Loucy (cell line): Measurements from ENCODE around the gene PSMB5.

Experiments used
- H2AFZ ChIP-seq: fragments of 200-600 bp; sonication (generic); 2 replicates; pipeline ENCODE4 v1.6.0; 2016; ENCODE audit warnings: antibody characterized with exemption, mild to moderate bottlenecking, low read length, moderate library complexity
- H3F3A ChIP-seq: fragments of 200-600 bp; 2 replicates; pipeline ENCODE4 v1.6.0; 2016; ENCODE audit warnings: antibody characterized with exemption, low read depth, mild to moderate bottlenecking
- H3K27me3 ChIP-seq: fragments of 200-600 bp; sonication (generic); 2 replicates; pipeline ENCODE4 v1.6.1; 2014; ENCODE audit warnings: low read length, mild to moderate bottlenecking; ENCODE audit not compliant: insufficient read depth, poor library complexity, severe bottlenecking
- H3K36me3 ChIP-seq: fragments of 200-600 bp; sonication (generic); 2 replicates; pipeline ENCODE4 v1.6.1; 2016; ENCODE audit warnings: low read length; ENCODE audit not compliant: insufficient read depth
- H3K4me1 ChIP-seq: fragments of 200-600 bp; sonication (generic); 2 replicates; pipeline ENCODE4 v1.5.1; 2014; ENCODE audit warnings: low read length, mild to moderate bottlenecking; ENCODE audit not compliant: insufficient read depth, poor library complexity, severe bottlenecking
- H3K4me2 ChIP-seq: fragments of 200-600 bp; sonication (generic); 2 replicates; pipeline ENCODE4 v1.6.0; 2014; ENCODE audit warnings: antibody characterized with exemption, low read length, low read depth, mild to moderate bottlenecking; ENCODE audit not compliant: poor library complexity, severe bottlenecking
- H3K4me3 ChIP-seq: fragments of 200-600 bp; sonication (generic); 2 replicates; pipeline ENCODE4 v1.5.1; 2014; ENCODE audit warnings: low read length, mild to moderate bottlenecking, mixed read lengths; ENCODE audit not compliant: poor library complexity, severe bottlenecking
- H3K79me2 ChIP-seq: fragments of 200-600 bp; sonication (generic); 2 replicates; pipeline ENCODE4 v1.6.1; 2014; ENCODE audit warnings: low read length; ENCODE audit not compliant: insufficient read depth
- H3K9ac ChIP-seq: fragments of 200-600 bp; sonication (generic); 2 replicates; pipeline ENCODE4 v1.6.0; 2014; ENCODE audit warnings: mild to moderate bottlenecking, low read depth, low read length, moderate library complexity; ENCODE audit not compliant: poor library complexity, severe bottlenecking
- H3K9me2 ChIP-seq: fragments of 200-600 bp; sonication (generic); replicated peaks from 2 replicates; pipeline ENCODE4 v1.6.1; 2016; ENCODE audit warnings: low read depth, low read length, mixed read lengths
- H3K9me3 ChIP-seq: fragments of 200-600 bp; sonication (generic); 2 replicates; pipeline ENCODE4 v1.6.1; 2014; ENCODE audit warnings: mild to moderate bottlenecking, antibody characterized with exemption, low read length, low read depth; ENCODE audit not compliant: insufficient read depth
- H4K20me1 ChIP-seq: fragments of 200-600 bp; sonication (generic); 2 replicates; pipeline ENCODE4 v1.6.0; 2014; ENCODE audit warnings: antibody characterized with exemption, low read length, mild to moderate bottlenecking; ENCODE audit not compliant: insufficient read depth, poor library complexity, severe bottlenecking
- EZH2phosphoT487 ChIP-seq: fragments of 200-600 bp; IDR thresholded peaks from 2 replicates; pipeline ENCODE4 v1.6.1; 2018; ENCODE audit warnings: antibody characterized with exemption, mild to moderate bottlenecking, moderate library complexity, borderline replicate concordance
- TF ChIP-seq, protein P1 (sequence below): fragments of 200-600 bp; sonication (generic); conservative IDR thresholded peaks from 2 replicates; pipeline ENCODE4 v1.5.1; 2014; ENCODE audit warnings: mild to moderate bottlenecking, antibody characterized with exemption, low read length

Gene PSMB5

DNA sequence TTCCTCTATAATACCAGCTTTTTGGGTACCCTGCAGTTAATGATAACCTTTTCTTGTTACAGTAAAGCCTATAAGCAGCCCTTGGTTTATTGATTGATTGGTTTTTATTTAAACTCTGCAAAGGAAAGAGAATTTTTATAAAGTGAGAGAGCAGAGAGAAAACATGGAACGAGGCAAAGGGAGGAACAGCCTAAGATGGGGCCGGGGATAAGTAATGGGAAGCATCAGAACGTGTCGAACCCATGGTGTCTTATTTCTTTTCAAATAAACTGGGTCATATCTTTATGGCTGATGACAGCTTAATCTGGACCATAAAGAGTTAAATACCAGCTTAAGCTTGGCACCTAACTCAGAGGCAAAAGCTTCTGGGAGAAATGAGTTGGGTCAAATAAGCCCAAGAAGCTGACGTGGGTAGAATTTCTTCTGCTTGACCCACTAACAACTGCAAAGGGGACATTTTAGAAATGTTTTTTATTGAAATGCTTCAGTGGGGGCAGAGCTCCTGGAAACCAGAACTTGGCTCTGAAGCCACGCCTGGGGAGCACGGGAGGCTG is 12.7 kb downstream of the PSMB5 start:
- Histone ChIP-seq H3K27me3 (no peaks in the 10 kb centered on the region), H3F3A (no peaks in the 10 kb centered on the region), H3K9me2 (no peaks in the 10 kb centered on the region), H3K4me1 (peaks cover 15% of the 10 kb centered on the region), H3K4me3 (no peak overlapping the region), H4K20me1 (no peaks in the 10 kb centered on the region), H3K9me3 (no peaks in the 10 kb centered on the region), H3K4me2 (no peak overlapping the region), H3K79me2 (no peaks in the 10 kb centered on the region), H3K36me3 (no peaks in the 10 kb centered on the region; the same call in 1 of the 2 replicates), H2AFZ (no peak overlapping the region), H3K9ac (no peak overlapping the region)
- TF ChIP-seq EZH2phosphoT487, result no peak
- TF ChIP-seq, protein P1, sequence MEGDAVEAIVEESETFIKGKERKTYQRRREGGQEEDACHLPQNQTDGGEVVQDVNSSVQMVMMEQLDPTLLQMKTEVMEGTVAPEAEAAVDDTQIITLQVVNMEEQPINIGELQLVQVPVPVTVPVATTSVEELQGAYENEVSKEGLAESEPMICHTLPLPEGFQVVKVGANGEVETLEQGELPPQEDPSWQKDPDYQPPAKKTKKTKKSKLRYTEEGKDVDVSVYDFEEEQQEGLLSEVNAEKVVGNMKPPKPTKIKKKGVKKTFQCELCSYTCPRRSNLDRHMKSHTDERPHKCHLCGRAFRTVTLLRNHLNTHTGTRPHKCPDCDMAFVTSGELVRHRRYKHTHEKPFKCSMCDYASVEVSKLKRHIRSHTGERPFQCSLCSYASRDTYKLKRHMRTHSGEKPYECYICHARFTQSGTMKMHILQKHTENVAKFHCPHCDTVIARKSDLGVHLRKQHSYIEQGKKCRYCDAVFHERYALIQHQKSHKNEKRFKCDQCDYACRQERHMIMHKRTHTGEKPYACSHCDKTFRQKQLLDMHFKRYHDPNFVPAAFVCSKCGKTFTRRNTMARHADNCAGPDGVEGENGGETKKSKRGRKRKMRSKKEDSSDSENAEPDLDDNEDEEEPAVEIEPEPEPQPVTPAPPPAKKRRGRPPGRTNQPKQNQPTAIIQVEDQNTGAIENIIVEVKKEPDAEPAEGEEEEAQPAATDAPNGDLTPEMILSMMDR, result no peak

GRCh38 chr14:23021434-23021833 is 13.3 kb downstream of the PSMB5 start:
- H3K4me1 ChIP-seq, result peaks cover 15% of the 10 kb centered on the region
- H3K4me2 ChIP-seq, result no peak overlapping the region
- no peak for TF ChIP-seq EZH2phosphoT487
- TF ChIP-seq, protein P1, result no peak
- no peaks in the 10 kb centered on the region for H3K9me3 ChIP-seq
- H2AFZ ChIP-seq, result no peak overlapping the region
- H3K9ac ChIP-seq, result no peak overlapping the region
- H3K9me2 ChIP-seq, result no peaks in the 10 kb centered on the region
- H3K36me3 ChIP-seq, result no peaks in the 10 kb centered on the region; the same call in 1 of the 2 replicates
- H3K27me3 ChIP-seq, result no peaks in the 10 kb centered on the region
- H4K20me1 ChIP-seq, result no peaks in the 10 kb centered on the region
- H3K4me3 ChIP-seq, result no peak overlapping the region
- no peaks in the 10 kb centered on the region for H3K79me2 ChIP-seq
- H3F3A ChIP-seq, result no peaks in the 10 kb centered on the region

DNA sequence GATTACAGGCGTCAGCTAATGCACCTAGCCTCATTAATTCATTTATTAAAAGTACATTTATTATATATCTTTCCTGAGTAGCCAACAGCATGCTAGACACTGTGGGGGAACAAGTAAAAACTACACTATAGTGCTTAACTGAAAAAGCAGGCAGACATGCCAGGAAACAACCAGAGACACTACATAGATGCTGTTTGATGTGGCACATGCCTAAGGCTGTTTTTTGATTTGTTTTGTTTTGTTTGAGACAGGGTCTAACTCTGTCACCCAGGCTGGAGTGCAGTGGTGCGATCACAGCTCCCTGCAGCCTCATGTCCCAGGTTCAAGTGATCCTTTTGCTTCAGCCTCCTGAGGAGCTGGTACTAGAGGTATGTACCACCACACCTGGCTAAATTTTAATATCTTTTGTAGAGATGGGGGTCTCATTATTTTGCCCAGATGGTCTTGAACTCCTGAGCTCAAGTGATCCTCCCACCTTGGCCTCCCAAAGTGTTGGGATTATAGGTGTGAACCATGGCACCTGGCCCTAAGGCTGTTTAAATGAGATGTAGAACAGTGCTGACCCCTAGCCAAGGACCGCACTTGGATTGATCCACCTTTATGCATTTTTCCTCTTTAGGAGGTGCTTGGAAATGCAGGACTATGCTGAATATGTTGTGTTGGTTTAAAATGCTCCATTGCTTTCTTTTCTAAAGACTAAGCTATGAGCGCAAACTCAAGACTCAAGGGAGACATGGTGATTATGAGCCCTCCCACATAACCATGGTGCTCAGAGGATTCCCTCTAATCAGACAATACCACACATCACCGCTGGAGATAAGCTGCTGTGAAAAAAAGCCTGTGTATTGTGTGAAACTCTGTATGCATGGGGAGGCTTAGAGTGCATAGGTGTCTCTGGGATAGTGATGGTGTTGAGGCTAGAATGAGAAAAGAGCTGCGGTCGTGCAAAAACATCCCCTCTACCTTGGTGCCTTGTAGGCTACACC is 14.3 kb downstream of the PSMB5 start:
- no peaks in the 10 kb centered on the region for H3K27me3 ChIP-seq
- H3F3A ChIP-seq, result no peaks in the 10 kb centered on the region
- no peak overlapping the region for H2AFZ ChIP-seq
- no peaks in the 10 kb centered on the region for H3K79me2 ChIP-seq
- H3K36me3 ChIP-seq, result no peaks in the 10 kb centered on the region
- no peaks in the 10 kb centered on the region for H3K9me2 ChIP-seq
- no peaks in the 10 kb centered on the region for H3K9me3 ChIP-seq
- H3K4me3 ChIP-seq, result no peak overlapping the region
- no peak for TF ChIP-seq EZH2phosphoT487
- TF ChIP-seq, protein P1, result no peak
- no peak overlapping the region for H3K9ac ChIP-seq
- peaks cover 9% of the 10 kb centered on the region for H3K4me1 ChIP-seq
- no peaks in the 10 kb centered on the region for H4K20me1 ChIP-seq
- no peak overlapping the region for H3K4me2 ChIP-seq
